Activated CD4-positive, alpha-beta T cell treated with anti-CD3 and anti-CD28 coated beads, Interleukin-2, Interleukin-4, amounts not matched to agents 100 ng/mL and 50 ng/mL, durations not matched to agents 16 hours and 8 hours (primary cell): ENCODE data around the gene XYLT1.
"Not testable (repeated sequence)": the region's sequence is repeated elsewhere in the genome, so short reads cannot be mapped to it uniquely, and the experiment has no call there.

Experiments used
- DNase-seq: peaks from one replicate; pipeline ENCODE4 v3.0.0-alpha.2; 2020; ENCODE audit warnings: low spot score

Gene XYLT1

DNA sequence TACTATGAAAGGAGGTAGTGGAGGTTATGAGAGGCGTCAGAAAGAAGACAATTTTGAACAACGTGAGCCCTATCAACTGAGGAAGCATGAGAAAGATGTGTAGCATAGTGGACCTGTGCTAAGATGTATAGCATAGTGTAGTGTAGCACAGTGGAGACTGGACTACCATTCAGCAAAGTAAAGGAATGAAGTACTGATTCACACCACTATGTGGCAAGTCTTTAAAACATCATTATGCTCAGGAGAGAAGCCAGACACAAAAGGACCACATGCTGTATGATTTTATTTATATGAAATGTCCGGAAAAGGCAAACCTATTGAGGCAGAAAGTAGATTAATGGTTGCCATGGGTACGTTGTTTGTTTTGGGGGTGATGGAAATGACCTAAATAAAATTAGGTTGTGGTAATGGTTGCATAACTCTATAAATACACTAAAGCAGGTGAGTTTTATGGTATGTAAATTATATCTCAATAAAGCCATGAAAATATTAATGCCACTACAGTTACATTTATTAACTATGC, 20.4 kb upstream of the XYLT1 start:
- DNase-seq, result no peak

DNA sequence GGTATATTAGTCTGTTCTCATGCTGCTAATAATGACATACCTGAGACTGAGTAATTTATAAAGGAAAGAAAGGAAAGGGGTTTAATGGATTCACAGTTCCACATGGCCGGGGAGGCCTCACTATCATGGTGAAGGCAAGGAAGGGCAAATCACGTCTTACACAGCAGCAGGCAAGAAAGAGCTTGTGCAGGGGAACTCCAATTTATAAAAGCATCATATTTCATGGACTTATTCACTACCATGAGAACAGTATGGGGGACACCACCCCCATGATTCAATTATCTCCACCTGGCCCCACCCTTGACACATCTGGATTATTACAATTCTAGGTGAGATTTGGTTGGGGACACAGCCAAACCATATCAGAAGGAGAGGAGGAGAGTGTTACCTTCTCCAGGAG, 17.7 kb upstream of the XYLT1 start:
- DNase-seq, result no peak

DNA sequence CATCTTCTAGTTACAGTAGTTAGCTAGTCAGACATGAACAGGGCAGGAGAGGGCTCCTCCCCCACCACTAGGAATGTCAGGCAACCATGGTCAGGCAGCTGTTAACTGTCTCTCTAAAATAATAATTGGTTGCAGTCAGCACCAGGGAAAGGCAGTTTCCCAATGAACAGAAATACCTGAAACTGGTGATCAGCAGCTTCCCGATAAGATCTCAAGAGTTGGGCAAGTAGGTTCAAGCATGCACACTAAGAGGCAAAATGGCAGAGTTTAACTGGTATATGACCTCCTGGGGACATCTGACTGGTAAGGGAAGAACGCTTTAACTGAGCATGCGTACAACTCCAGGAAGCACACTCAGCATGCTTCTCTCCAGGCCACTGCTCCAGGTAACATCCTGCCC, 12.6 kb upstream of the XYLT1 start:
- DNase-seq, result no peak

DNA sequence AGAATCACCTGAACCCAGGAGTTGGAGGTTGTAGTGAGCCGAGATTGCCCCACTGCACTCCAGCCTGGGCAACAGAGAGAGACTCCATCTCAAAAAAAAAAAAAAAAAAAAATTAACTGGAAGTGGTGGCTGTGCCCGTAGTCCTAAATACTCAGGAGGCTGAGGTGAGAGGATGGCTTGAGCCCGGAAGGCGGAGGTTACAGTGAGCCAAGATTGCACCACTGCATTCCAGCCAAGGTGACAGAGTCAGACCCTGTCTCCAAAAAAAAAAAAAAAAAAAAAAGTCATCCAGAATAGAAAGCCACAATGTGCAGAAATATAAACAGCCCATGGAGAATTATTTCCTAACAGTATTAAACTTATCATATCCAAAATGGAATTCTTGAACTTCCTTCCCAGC, 11.6 kb upstream of the XYLT1 start:
- DNase-seq, result not testable (repeated sequence)

DNA sequence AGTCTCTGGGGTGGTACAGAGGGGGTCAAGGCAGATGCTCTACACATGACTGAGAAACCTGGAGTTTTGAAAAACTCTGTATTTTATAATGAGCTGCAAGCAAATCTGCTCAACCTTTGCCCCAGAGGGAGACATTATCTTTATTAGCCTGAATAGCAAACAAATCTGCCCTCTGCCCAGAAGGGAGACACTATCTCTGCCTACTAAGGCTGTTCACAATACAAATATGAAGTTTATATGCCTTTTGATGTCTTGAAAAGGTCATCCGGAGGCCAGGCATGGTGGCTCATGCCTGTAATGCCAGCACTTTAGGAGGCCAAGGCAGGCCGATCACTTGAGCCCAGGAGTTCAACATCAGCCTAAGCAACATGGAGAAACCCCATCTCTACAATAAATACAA, 11.0 kb upstream of the XYLT1 start:
- no peak for DNase-seq

DNA sequence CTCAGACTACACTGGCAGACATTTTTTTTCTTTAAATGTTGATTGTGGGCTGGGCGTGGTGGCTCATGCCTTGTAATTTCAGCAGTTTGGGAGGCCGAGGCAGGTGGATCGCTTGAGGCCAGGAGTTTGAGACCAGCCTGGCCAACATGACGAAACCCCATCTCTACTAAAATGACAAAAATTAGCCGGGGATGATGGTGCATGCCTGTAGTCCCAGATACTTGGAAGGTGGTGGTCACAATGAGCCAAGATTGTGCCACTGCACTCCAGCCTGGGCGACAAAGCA, 6.4 kb upstream of the XYLT1 start:
- DNase-seq, result not testable (repeated sequence)

DNA sequence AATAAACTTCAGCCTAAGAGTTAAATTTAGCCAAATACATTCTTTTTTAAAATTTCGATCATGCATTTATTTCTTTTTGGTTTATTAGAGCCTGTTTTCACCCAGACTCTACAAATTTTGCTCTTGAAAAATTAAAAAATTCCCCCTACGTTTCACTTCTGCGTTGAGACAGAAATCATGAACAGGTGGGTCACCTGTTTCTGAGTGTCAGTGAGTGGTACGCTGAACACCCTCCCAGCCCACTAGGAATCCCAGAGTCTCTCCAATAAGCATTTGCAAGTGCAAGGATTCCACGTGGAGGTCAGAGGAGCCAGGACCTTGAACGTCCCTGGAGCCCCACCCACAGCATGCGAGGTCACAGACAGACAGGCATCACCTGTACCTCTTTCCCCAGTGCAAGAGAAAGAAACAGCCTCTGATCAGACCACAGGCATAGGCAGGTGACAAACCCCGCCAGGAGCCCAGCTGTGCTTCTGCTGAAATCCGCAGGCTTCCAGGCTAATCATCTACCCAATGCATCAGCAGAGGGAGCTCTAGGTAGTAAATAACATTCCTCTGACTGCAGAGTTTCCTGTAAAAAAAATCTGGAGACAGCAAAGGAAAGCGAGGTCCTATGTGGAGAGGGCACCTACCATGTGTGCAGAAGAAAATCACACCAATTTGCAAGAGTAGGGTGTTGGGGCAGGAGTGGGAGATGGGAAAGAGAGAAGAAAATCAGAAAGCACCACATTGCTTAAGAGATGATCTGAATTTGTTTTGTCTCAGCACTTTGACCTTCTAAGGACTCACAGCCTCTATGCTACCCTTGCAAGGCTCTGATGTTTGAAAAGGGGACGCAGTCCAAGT, 5.9 kb upstream of the XYLT1 start:
- DNase-seq, result peak; percentile 47

DNA sequence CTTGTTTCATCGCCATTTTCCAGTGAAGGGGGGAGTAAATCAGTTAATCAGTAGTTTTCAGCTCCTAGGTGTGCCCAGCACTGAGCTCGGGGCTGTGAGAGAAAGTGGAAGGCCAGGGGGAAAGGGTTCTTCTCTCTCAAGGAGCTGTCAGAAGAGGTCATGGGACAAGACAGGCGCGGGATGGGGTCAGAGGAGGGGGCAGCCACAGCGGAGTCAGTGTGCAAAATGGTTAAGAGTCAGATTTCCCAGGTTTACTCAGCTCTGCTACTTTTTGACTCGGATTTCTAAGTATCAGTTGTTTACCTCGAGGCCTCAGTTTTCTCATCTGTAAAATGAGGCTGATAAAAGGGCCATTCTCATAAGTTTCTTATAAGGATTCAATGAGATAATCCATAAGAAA, 4.3 kb upstream of the XYLT1 start:
- DNase-seq, result peak; percentile 73

DNA sequence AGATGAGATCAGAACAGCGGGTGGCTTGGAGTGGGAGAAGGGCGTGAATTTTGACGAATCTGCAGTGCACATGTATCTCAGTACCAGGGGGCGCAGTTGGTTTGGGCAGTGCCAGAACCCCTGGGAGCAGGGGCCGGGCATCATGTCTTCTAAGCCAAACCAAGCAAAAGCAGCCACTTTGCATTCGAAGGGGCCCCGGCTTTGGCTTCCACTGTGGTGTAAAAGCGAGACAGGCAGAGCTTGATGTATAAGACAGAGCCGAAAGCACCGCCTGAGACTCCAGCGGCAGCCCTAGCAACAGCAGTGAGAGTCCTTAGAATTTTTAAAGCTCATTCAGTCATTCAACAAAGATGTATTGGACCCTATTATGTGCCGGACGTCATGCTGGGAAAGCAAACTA, 3.8 kb upstream of the XYLT1 start:
- no peak for DNase-seq

DNA sequence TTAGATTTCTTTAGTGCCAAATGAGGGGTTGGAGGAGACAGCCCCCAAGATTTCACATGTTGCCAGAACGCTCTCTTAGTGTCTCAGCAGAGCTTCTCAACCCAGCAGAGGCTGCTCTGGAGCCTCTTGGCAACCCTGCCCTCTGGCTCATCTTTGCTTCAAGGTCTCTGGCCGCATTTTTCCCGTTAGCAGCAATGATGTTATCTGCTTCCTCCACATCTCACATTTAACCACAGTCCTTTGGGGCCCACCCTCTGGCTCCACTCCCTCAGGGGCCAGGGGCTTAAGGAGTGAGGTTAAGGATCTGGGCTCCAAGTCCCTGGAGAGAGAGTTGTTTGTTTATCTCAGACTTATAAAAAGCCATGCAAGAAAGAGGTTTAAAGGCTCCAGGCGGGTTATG, 3.3 kb upstream of the XYLT1 start:
- DNase-seq, result peak; percentile 40

DNA sequence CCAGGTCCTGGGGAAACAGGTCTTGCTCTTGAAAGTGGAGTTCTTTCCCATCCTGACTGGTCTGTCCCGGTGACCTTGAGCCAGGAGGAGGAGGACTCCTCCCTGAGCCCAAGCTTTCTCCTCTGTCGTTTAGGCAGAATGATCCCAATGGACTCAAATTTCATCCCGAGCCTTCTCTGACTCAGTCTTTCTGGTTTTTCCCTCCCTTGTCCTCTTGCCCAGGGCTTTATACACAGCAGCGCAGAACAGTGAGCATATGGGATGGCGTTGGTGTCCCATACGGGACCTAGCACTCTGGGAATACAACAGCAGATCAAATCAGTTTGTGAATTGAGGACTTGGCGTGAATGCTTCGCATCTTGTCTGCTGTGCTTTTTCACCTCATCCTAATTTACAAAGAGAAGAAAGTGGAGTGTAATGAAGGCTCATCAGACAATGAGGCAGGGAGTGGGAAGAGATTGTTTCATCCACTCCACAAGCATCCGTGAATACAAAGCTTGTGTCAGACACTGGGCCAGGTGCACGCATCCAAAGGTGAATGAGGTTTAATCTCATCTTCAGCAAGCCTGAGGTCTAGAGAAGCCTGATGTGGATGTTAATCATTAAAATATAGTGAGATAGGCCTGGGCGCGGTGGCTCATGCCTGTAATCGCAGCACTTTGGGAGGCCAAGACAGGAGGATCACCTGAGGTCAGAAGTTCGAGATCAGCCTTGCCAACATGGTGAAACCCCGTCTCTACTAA, 1.1 kb upstream of the XYLT1 start:
- no peak for DNase-seq

DNA sequence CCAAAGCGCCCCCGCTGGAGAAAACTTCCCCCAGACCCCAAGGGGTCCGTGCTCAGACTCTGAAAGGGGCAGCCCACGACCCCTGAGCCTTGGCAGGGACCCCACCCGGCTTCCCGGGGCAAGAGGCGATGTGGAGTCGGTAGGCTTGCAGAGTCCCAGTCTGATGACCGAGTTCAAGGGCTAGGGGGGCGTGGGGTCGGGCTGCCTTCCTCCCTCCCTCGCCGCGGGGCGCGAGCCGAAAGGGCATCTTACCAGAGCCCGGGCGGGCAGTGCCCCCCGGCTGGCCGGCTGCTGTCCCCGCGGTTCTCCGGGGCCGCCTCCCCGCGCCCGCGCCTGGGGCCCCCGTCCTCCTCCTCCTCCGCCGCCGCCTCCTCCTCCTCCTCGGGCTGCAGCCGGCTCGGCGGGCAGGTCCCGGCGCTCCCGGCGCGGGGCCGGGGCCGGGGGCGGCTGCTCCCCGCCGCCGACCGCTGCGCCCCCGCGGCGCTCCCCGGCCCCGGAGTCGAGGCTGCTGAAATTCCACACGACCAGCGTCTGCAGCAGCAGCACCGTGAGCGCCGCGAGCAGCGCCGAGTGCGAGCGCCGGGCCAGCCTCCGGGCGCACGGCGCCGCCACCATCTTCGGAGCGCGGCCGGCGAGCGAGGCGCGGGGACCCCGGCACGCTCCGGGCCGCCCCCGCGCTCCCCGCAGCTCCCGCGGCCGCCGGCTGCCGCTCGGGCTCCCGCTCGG, 415 bp downstream of the XYLT1 start:
- no peak for DNase-seq

DNA sequence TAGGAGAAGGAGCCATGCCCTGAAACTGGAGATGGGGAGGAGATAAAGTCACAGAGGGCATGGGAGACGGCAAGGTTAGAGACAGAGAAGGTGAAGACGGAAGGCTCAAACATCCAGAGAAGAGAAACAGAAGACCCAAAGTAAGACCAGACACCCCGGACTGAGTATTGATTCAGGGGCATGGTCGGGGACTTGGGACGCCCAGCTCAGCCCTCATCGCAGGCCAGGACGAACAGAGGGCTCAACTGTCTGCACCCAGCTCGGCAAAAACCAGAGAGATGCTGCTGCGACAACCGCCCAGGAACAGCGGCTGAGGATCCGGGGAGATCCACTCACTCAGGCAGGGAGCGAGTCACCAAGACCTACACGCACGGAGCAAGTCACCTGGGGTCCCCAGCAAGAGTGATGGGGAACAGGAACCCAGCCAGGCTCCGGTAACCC, 999 bp downstream of the XYLT1 start:
- no peak for DNase-seq

DNA sequence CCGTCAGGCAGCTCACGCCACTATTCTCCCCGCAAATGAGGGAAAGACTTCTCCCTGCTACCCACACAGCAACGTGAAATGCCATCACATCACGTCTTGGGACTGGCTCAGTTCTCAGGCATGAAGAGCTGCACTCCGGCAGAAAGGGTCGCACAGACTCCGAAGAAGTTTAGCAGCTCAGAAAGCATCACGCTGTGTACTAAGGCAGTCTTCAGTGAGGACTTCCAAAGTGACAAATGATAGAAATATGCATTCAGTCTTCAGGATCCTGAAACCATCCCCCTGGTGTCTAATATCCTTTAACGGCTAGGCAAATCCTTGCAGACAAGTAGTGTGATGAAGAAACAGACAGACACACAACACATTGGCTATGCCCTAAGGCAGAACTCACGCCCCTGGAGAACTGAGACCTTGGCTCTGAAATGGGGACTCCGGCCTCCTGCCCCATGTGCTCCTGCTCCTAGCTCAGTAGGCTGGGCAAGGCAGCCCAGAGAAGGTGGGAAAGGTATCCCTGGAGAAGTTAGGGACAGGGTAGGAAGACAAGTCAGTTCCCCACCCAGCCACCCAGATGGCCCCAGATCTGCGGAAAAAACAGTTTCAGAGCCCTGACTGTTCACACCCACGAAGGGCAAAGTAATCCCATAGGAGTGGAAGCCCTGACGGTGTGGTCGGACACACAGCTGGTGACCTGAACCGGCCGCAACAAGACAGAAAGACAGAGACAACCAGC, 1.6 kb downstream of the XYLT1 start:
- DNase-seq, result no peak

DNA sequence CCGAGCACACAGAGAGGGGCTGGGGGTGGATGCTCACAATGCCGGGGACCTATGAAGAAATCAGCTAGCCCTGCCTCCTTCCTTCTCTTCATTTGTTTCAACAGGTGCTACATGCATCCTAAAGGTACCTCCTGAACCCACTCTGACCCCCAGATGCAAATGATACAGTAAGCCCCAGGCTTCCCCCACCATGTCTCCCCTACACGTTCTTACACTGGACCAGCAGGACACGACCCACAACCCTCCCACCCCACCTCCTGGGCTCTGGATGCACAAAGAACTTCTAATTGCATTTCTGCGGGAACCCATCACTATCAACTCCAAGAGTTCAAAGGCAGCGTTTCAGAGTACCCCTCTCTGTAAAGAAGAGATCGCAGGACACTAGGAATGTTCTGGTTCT, 2.1 kb downstream of the XYLT1 start:
- no peak for DNase-seq

DNA sequence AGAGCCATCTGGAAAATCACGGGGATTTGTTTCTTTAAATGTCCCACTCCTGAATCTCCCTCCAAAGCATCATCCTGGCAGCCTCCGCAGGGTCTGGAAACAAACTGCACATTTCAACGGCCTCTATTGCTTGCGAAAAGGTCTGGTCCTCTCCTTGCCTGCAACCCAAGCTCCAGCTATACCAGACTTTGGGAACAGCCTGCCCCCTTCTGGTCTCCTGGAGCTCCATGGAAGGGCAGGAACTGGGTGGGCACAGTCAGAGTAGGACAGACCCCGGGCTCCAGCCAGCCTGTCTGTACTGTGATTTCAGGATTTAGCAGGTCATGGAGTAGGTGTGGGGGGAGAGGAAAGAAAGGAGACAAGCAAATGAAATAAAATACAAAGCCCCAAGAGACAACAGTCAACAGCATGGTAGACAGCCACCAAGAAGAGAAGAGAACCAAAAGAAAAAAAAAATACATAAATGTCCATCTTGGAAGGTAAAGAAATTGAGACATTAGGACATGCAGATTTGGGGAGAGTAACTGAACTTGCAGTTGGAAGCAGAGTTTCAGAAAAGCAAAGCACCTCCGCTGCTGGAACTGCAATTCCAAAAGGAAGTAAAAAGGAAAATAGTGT, 2.7 kb downstream of the XYLT1 start:
- DNase-seq, result no peak

DNA sequence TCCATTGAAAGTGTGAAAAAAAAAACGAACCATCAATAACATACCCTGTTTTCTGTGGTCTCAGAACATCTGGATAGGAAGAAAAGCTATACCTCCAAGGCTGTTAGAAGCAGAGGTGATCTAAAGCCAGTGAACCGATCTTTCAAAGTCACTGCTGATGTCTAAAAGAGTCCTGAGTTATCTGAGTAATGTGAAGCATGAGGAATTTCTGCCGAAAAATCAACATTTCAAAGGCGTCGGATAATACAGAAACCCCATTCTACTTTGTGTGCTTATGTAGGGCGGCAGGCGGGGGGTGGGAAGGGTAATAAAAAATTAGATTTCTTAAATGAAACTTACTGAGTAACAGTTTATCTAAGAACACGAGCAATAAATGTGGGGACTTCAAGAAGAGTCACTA, 3.9 kb downstream of the XYLT1 start:
- DNase-seq, result no peak

DNA sequence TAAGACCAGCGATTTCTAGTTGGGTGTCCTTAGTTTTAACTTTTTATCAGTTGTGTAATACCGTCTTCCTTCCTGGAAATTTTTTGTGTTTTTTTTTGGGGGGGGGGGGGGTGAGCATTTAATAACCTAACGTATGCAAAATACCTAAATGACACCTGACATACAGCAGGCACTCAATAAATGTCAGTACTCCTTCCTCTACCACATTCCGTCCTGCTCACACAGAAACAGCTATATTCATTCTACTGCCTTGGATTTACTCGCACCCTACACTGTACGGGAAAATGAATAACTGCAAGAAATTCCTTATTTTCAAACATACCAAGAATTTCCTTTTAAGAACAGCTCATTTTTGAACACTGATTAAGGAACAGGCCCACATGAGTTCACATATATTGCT, 5.3 kb downstream of the XYLT1 start:
- DNase-seq, result no peak

DNA sequence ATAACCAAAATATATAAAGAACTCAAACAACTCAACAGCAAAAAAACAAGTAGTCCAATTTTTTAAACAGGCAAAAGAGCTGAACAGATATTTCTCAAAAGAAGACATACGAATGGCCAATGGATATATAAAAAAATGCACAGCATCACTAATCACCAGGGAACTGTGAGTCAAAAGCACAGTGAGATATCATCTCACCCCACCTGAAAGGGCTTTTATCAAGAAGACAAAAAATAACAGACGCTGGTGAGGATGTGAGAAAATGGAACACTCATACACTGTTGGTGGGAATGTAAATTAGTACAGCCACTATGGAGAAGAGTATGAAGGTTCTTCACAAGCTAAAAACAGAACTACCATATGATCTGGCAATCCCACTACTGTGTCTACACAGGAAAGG, 7.4 kb downstream of the XYLT1 start:
- DNase-seq, result no peak

DNA sequence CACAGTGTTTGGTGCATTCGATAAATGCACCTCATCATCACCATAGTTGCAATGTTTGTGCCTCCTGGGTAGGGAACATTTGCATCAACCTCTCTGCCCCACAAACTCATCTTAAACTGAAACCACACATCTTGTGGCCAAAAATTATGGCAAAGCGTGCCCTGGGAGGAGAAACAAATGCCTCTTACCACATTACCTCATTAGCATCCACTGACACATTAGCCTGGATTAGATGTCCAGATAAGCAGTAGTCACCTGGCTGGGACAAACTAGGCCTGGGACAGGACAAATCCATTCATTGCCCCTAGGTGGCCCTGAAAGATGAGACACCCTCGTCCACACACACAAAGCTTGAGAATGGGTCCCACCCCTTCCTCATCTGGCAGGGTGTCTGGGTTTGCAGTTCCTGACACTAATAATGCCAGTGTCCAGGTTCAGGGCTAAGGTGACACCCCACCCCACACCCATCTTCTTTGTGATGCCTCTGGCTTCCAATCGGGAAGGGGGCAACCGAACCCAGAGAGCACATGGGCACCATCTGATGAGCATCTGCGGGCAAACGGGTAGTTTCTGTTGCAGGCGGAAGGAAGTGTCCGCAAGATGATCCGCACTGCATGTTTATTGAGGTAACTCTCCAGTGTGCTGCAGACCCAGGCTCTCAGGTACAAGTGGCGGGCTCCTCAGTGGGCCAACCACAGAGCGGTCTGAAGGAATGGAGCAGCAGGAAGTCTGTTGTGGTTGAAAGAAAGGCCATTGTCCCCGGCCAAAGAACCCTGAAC, 8.6 kb downstream of the XYLT1 start:
- DNase-seq, result no peak

DNA sequence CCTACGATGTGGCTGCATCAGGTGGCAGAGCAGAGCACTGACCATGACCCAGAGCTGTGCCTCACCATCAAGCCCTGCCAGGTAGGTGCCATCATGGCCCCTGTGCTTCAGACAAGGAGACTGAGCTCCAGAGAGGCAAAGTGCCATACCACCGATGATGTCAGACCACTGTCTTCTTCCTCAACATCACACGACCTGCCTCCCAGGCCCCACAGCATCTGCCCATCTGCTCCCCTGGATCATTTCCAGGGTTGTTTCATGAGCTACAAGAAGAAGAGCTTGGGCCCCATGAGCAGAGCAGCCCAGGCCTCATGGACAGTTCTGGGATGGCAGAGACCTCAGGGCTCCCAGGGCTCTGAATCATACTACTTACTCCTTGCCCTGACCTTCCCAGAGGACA, 9.9 kb downstream of the XYLT1 start:
- DNase-seq, result no peak
